NCI-H187 treated with DMSO at 0.1 percent for 48 hours (cell line): ENCODE measurements around the gene USP6.
"Not testable (repeated sequence)": the region's sequence is repeated elsewhere in the genome, so short reads cannot be mapped to it uniquely, and the experiment has no call there.

Experiments
- DNase-seq: peaks from one replicate; lab custom pipeline; 2025; lab: John Stamatoyannopoulos, UW

USP6 gene

DNA sequence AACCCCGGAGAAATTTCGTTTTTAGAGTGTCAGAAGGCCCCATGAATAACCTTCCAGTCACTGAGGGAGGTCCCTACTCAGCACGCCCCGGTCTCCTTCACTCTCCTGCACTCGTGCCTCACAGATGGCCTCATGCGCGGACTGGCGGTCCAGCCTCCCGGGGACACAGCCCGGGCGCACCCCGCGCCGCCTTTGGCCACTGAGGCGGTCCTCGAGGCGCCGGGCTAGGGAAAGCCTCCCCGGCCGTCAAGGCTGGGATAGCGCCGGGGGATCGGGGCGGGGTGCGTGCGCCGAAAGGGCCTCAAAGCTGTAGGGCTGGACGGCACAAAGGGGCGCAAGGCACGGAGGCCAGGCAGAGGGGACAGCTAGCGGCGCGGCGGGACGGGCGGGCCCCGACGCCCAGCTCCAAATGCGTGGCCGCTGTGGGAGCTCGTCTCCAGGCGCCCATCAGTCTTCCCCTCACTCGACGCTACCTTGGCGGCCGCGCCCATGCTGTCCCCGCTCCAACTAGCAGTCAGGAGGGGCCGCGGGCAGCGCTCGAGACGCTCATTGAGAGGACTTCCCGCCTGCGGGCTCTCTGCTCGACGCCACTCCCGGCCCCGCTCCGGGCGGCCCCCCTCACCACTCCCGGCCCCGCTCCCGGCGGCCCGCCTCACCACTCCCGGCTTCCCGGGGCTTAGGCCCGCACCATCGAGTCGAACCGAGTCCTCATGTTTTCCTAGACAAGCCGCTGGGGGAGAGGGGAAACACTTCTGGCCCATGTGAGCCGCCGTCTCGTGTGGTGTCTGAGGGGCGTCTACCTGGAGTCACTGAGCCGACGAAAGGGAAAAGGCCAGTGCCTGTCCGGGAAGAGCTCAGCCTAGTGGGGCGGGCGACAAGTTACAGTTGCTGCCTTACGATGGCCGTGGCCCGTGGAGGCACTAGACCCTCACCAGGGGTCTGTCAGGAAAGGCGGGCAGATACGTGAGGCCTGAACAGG lies at the start of gene USP6:
USP6 (plus strand) TSS at position 360 of the 979 bp plus-strand sequence. CDS start 14,336 bp downstream, outside the sequence.
- DNase-seq = no peak

DNA sequence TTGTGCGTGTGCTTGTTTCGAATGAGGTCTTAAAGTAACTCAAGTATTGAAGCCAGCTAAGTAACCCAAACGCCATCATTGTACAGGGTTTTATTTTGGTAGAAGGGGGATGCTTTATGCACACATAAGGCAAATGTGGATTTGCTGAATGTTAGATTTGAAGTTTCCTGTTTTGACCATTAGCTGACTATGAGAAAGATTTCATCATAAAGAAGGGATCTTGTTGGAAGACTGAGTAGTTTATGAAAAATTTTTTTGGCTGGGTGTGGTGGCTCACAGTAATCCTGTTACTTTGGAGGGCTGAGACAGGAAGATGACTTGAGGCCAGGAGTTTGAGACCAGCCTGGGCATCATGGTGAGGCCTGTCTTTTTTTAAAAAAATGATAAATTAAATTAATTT lies 47.6 kb upstream of the USP6 start:
- no peak for DNase-seq

DNA sequence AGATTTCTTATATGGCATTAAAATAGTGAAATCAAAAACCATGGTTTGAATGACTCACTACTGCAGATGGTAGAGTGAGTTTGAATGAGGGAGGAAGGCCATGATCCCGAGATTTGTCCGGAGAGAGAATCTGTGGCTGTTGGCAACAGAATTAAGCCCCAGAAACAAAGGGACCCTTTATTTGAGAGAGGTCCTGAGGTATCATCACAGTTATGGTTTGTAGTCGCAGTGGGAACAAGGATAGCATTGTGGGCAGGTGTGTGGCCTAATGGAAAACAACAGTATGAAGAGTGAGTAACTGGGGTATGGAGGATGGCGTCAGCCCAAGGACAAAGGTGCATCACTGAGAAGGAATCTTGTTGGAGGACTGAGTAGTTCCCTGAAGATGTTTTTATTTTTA lies 46.1 kb upstream of the USP6 start:
- no peak for DNase-seq

DNA sequence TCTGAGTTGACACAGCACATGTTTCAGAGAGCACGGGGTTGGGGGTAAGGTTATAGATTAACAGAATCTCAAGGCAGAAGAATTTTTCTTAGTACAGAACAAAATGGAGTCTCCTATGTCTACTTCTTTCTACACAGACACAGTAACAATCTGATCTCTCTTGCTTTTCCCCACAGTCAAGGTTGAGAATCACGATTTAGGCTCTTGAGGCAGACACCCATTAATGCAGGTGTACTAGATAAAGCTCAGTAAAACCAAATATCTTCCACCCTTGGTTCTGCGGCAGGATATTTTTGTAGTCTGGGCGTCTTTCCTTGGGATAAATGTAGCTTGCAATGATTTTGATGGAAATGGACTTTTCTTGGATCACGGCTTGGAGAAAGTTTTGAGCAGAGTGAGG lies 40.4 kb upstream of the USP6 start:
- not testable (repeated sequence) for DNase-seq

DNA sequence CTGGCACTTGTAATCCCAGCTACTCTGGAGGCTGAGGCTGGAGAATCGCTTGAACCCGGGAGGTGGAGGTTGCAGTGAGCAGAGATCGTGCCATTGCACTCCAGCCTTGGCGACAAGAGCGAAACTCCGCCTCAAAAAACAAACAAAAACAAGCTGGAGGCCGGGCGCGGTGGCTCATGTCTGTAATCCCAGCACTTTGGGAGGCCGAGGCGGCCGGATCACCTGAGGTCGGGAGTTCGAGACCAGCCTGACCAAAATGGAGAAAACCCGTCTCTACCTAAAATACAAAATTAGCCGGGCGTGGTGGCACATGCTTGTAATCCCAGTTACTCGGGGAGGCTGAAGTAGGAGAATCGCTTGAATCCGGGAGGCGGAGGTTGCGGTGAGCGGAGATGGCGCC lies 38.6 kb upstream of the USP6 start:
- DNase-seq = not testable (repeated sequence)

DNA sequence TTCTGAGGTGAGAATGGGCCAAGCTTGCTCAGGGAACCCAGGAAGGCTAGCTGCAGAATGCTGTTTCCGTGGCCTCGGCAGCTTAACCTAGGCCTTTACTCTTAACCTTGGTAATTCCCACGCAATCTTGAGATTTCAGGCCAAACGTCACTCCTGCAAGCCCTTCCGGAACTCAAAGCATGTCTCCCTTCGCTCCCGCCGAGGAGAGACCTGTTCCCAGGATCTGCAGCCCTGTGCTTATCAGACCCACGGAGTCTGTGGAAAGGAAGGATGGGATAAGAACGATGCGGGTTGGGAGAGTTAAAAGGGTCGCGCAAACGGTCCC lies 38.1 kb upstream of the USP6 start:
- DNase-seq = no peak

DNA sequence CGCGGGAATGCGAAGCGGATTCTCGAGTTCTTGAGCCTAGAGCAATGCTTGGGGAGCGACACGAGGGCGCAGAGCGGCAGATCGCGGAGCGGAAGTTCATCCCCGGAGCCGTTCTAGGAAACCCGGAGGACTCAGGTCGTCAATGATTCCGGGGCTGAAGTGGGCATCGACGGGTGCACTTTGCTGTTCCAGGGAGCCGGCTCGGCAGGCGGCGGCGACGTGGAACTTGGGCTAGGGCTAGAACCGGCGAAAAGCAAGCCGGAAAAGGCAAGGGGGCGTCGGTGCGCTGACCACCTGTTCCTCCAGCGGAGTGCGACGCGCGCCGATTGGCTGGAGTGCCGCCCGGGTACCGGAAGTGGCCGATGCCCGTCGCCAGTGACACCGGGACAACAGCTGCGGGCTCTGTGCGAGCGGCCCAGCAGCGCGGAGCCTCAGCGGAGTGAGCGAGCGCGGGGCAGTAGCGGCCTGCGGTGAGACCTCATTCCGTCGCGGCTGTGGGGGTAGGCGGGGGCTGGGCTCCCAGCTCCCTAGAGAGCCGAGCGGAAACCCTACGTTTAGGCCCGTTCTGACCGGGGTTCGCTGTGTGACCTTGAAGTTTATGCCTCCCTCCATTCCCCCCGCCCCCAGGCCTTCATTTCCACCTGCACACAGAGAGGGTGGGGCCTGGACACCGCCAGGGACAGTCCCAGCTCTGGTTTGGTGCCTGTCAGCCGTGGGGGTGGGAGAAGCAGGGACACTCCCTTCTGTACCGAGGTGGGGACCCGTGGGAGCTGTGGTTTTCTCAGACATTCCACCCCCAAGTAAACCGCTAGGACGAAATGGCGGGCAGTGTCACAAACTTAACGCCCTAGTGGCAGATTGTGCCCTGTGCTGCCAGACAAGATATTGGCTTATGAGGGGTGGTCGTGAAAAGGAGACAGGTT lies 37.5 kb upstream of the USP6 start, which contains the start of gene ZFP3:
ZFP3 (plus strand) TSS at position 362 of the 923 bp plus-strand sequence. CDS start 13,038 bp downstream, outside the sequence.
- no peak for DNase-seq

DNA sequence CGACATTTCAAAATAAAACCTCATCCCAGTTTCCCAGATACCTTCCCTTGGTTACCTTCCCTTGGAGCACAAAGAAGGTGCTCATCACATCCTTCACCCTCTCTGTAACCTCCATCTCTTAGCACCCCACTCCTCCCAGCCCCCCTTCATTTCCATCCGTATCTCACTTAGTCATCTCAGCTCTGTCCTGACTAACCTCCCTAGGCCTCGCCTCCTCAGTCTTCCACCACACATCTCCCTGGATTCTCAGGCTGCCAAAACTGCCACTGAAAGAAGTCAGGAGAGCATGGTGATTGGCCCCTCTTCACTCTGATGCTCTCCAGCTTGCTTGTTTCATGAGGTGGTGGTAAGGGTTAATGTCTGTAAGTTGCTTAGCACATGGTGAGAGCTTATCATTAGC lies 35.2 kb upstream of the USP6 start:
- no peak for DNase-seq

DNA sequence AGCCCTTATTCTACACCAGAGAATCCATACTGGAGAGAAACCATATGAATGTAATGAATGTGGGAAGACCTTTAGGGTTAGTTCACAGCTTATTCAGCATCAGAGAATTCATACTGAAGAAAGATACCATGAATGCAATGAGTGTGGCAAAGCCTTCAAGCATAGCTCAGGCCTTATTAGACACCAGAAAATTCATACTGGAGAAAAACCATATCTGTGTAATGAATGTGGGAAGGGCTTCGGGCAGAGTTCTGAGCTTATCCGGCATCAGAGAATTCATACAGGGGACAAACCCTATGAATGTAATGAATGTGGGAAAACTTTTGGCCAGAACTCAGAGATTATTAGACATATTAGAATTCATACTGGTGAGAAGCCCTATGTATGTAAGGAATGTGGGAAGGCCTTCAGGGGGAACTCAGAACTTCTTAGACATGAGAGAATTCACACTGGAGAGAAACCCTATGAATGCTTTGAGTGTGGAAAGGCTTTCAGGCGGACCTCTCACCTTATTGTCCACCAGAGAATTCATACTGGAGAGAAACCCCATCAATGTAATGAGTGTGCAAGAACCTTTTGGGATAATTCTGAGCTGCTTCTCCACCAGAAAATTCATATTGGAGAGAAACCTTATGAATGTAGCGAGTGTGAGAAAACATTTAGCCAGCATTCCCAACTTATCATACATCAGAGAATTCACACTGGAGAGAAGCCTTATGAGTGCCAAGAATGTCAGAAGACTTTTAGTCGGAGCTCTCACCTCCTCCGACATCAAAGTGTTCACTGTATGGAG lies 23.4 kb upstream of the USP6 start:
- DNase-seq = no peak

DNA sequence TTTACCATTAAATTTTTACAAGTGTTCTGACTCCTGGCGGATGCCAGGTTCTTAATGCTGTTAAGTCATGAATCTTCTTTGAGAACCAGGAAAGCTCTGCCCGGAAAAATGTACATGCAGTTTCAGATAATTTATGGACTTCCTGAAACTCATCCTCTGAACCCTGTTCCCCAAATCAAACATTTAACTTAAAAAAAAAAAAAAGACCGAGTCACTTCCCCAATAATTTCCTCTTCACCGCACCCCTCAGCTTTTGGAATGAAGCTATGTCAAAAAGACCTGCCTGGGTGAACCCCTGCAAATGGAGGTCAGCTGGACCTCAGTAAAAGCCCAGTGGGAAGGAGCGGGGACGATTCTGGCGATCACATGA lies 19.1 kb upstream of the USP6 start:
- DNase-seq = no peak

DNA sequence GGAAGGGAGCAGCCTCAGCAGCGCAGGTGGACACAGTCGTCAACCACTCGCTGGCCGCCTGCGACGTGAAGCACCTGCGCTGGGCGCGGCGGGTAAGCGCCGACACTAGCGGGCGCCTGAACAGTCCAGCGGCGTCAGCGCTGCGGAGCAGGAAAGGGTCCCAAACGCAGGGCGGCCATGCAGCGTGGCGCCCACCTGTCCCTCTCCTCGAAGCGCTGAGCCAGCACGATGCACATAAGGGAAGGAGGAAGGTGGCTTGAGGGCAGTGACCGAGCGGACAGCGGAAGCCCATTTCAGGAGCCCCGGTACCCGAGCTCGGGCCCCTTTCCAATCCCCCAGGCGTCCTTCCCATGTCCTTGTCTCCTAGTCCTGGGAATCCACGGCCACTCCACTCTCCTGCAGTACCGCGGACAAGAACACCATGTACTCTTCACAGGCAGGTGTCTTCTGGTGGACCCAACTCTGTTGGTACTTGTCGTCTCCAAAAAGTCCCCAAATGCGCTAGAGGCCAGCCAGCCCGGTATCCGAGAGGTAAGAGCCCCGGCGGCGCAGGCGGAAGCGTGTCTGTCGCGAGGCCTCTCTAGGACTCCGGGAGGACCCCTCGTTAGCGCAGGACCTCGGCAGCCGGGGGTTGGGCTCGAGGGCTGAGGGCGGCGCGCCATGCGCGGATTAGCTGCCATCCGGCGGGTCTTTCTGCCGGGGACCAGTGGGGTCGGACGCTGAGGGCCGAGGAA lies 18.6 kb upstream of the USP6 start:
- no peak for DNase-seq

DNA sequence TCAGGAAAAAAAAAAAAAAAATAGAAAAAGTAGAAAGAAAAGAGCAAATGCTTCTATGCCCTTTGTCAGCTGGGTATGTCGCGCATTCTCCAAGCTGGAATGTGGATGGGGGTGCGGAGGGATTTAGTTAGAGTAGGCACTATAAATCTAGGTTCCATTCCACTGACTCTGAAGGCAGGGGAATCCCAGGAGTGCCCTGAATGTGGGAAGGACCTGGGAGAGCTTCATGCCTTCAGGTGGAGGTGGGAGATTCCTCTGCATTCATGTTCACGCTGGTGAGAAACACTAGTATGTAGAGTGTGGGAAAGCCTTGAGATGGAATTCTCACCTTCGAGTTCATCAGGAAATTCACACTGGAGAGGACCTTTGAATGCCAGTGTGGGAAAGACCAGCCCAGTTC lies 16.6 kb upstream of the USP6 start:
- DNase-seq = no peak

DNA sequence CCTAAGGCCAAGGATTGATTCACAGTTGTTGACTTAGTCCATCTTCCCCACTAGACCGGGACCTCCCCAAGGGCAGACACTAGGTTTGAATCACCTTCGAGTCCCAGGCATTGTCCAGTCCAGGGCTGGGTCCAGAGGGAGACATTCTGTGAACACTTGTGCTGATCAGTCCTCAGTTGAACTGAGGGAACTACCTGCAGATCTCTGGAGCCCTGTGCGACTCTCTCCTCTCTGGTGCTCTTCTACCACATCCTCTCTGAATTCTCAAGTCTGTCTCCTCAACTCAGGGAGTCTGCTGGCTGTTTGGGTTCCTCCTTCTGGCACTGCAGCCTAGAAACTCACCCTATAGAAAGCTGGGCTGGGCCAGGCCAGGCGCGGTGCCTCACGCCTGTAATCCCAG lies 15.0 kb upstream of the USP6 start:
- DNase-seq = no peak

DNA sequence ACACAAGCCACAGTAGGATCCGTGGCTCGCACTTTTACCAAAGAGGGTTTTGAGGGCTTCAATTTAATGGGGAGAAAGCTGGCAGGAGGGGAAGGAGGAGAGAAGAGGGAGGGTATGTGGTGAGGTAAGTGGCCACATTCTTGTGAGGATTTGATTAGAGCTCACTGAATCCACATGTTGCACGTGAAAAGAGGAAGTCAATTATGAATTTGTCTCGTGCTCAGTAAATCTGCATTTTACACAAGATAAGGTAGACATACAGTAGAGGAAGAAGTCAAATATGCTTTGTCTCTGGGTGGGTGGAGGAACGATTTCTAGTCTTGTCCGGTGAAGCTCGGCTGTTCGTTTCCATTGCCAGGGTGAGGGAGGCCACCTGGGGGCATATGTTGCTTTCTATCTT lies 5.0 kb upstream of the USP6 start:
- no peak for DNase-seq

DNA sequence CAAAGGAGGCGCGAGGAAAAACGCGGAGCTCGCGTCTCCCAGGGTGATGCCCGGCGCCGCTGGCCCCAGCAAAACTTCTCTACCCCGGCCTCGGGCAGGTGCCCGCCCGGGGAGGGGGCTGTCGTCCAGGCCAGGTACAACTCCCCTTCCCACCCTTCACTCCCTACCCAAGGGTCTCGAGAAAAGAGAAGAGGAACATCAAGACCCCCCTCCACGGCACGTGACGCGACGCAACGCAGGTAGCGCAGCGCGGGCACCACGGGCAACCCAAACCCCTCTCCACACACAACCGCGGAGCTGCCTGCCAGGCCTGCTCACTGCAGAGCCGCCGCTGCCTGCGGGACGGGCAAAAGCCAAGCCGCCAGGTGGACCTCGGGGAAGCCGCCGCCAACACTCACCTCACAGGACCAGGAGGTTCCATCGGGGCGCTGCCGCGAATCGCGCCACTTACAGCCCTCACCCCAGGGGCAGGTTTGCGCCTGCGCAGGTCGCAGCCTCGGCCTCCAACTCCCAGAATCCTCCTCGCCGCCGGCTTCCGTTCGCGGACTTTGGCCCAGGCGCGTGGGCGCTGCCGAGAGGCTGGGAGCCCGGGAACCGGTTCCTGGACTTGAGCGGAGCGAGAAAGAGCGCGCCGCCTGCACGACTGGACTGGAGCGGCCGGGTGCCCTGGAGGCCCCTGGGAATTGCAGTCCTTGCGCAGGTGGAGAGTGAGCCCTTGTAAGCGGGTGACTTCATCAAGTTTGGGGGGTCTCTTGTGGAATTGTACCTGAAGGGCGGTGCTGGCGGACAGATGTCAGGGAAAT lies 4.2 kb upstream of the USP6 start, which contains the start of gene ZNF232:
ZNF232 (minus strand) TSS at position 477 of the 803 bp plus-strand sequence; CDS start at position 421, 56 bp downstream.
- peak; percentile 56 for DNase-seq

DNA sequence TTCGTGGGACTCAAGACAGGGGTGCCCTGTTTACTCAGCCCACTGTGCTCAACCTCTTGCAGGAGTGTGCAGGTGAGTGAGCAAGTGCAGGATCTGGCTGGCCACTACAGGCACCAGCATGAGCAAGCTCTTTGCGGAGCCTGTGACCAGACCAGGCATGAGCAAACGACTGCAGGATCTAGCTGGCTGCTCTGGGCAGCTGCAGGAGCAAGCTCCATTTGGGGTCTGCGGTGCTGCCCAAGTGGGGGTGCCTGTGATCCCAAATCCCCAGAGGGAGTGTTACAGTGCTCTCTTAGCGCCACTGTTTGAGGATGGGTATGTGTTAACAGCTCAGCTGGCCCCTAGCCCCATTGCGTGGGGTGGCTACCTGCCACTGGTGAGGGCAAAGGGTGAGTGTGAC lies 2.4 kb downstream of the USP6 start:
- no peak for DNase-seq

DNA sequence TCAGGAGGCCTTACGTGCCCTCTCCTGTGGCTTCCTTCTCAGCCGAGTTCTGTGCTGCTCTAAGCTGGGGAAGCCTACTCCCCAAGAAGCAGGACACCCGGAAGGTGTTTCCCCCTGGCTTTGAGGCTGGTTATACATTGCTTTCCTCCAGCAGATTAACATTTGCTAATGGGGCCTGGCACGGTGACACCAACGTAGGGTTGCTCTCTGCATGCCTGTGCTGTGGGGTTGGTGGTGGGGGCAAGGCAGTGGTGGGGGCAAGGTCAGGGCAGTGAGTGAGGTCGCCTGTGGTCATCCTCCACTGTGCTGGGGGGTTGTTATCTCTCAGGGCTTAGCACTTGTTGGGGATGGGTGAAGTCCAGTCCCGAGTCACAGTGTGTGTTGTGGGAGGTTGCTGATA lies 4.2 kb downstream of the USP6 start:
- DNase-seq = no peak

DNA sequence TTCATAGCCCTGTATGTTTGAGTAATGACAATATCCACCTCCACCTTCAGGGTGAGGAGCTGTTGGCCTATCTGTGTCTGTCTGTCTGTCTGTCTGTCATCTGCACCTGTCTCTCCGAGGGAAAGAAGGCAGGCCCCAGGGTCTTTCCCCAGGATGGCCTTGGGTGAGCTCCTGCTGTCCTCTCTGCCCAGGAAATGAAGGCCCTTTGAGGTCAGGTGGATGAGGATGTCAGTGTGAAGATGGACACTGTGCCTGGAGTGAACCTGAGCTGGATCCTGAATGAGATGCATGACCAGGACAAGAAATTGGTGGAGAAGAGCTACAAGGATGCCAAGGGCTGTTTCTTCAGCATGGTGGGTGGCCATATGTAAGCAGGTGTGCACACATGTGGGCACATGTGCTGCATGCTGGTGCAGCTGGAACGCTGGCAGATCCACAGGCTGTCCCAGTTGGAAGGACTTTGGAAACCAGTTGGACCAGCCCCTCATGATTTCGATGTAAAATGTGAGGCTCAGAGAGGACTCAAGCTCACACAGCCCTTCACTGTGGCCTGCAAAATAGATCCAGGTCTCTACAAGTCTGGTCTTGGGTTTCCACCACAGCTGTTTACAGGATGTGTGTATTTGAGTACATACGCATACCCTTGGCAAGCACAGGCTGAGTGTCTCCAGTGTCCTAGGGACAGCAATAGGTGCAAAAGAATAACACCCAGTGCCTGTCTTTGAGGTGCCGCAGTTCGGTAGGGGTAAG lies 4.8 kb downstream of the USP6 start:
- DNase-seq = not testable (repeated sequence)

DNA sequence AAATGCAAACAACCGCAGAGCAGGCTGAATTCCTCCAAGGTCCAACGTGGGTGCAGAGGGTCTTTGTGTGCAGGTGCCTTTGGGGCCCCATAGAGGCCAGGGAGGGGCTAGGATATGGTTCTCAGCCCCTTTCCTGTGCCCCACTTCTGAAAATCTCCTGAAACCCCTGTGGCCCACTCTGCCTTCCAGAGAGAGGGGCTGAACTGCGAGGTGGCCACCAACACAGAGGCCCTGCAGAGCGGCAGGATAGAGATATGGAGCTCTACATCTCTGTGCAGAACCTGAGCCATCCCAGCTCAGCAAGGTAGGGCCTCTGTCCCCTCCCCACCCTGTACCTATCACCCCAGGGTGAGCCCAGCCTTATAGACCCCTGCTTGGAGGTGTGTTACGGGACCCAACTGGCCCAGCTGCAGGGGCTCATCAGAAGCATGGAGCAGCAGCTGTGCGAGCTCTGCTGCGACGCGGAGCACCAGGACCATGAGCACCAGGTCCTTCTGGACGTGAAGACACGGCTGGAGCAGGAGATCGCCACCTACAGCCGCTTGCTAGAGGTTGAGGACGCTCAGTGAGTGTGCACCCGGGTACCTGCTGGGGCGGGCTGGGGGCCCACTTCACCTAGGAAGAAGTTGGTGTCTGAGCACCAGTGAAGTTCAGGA lies 5.5 kb downstream of the USP6 start:
- no peak for DNase-seq
